Neural cell (in vitro differentiated cells): ENCODE data around the gene VHLL. TPM values are rescaled to one million over a fixed set of nuclear protein-coding genes. Genes with fewer than 3 reads are reported as not detected.

Experiments
- H2AFZ ChIP-seq: fragments of 200-600, 300-800 bp; sonication (generic), shearing (Covaris generic); 2 replicates; pipeline ENCODE4 v1.6.0; 2014; ENCODE audit warnings: low read depth, mild to moderate bottlenecking, antibody characterized with exemption, low read length, moderate library complexity
- H3F3A ChIP-seq: fragments of 200-600 bp; shearing (Covaris generic); 2 replicates; pipeline ENCODE4 v1.6.1; 2016; ENCODE audit warnings: mild to moderate bottlenecking, moderate library complexity, mixed read lengths, antibody characterized with exemption, low read length; ENCODE audit not compliant: insufficient read depth, poor library complexity, severe bottlenecking
- H3K27ac ChIP-seq: fragments of 200-600, 300-800 bp; sonication (generic), shearing (Covaris generic); 2 replicates; pipeline ENCODE4 v1.5.1; 2014; ENCODE audit warnings: mild to moderate bottlenecking, low read length, moderate library complexity
- H3K27me3 ChIP-seq: fragments of 300-800, 200-600 bp; sonication (generic), shearing (Covaris generic); 2 replicates; pipeline ENCODE4 v1.6.0; 2014; ENCODE audit warnings: mild to moderate bottlenecking, low read depth, low read length, moderate library complexity; ENCODE audit not compliant: insufficient read depth
- H3K36me3 ChIP-seq: fragments of 300-800, 200-600 bp; sonication (generic), shearing (Covaris generic); 2 replicates; pipeline ENCODE4 v1.5.1; 2014; ENCODE audit warnings: mild to moderate bottlenecking, antibody characterized with exemption, low read length, moderate library complexity; ENCODE audit not compliant: insufficient read depth
- H3K4me2 ChIP-seq: fragments of 300-800, 200-600 bp; sonication (generic), shearing (Covaris generic); 2 replicates; pipeline ENCODE4 v1.6.0; 2014; ENCODE audit warnings: mild to moderate bottlenecking, low read length
- H3K4me3 ChIP-seq: fragments of 300-800, 200-600 bp; sonication (generic), shearing (Covaris generic); 2 replicates; pipeline ENCODE4 v1.5.1; 2014; ENCODE audit warnings: mild to moderate bottlenecking, low read length, moderate library complexity
- H3K79me2 ChIP-seq: fragments of 200-600 bp; shearing (Covaris generic); replicated peaks from 2 replicates; pipeline ENCODE4 v1.6.0; 2014; ENCODE audit warnings: mild to moderate bottlenecking, low read length, moderate library complexity; ENCODE audit not compliant: insufficient read depth
- H3K9ac ChIP-seq: fragments of 300-800, 200-600 bp; sonication (generic), shearing (Covaris generic); 2 replicates; pipeline ENCODE4 v1.6.1; 2016; ENCODE audit warnings: mild to moderate bottlenecking, low read length, mixed read lengths
- H3K9me2 ChIP-seq: fragments of 200-600 bp; shearing (Covaris generic); 2 replicates; pipeline ENCODE4 v1.6.1; 2016; ENCODE audit warnings: mild to moderate bottlenecking, low read length, mixed read lengths; ENCODE audit not compliant: insufficient read depth
- H3K9me3 ChIP-seq: fragments of 200-600, 300-800 bp; sonication (generic), shearing (Covaris generic); 2 replicates; pipeline ENCODE4 v1.6.1; 2016; ENCODE audit warnings: mild to moderate bottlenecking, mixed run types, low read length, moderate library complexity, mixed read lengths
- H4K20me1 ChIP-seq: fragments of 200-600 bp; shearing (Covaris generic); 2 replicates; pipeline ENCODE4 v1.6.1; 2016; ENCODE audit warnings: mild to moderate bottlenecking, mixed run types; ENCODE audit not compliant: insufficient read depth
- CTCF ChIP-seq: fragments of 450-650 bp; IDR thresholded peaks from 2 replicates; pipeline ENCODE4 v1.5.1; 2014; ENCODE audit warnings: antibody characterized with exemption, mild to moderate bottlenecking, moderate library complexity; ENCODE audit not compliant: poor library complexity, severe bottlenecking
- EP300 ChIP-seq: fragments of 450-650 bp; conservative IDR thresholded peaks from 2 replicates; pipeline ENCODE4 v1.6.1; 2014; ENCODE audit warnings: antibody characterized with exemption, mild to moderate bottlenecking, moderate library complexity; ENCODE audit not compliant: poor library complexity, severe bottlenecking
- EZH2 ChIP-seq: fragments of 200-600, 300-800 bp; shearing (Covaris generic), sonication (generic); IDR thresholded peaks from 2 replicates; pipeline ENCODE4 v1.6.1; 2014; ENCODE audit warnings: antibody characterized with exemption, low read length, borderline replicate concordance, mild to moderate bottlenecking; ENCODE audit not compliant: insufficient read depth, poor library complexity, severe bottlenecking
- MXI1 ChIP-seq: fragments of 450-650 bp; conservative IDR thresholded peaks from 2 replicates; pipeline ENCODE4 v1.6.1; 2014; ENCODE audit warnings: antibody characterized with exemption, mild to moderate bottlenecking; ENCODE audit not compliant: poor library complexity, severe bottlenecking
- POLR2AphosphoS5 ChIP-seq: IDR thresholded peaks from 2 replicates; pipeline ENCODE4 v1.6.1; 2012
- RAD21 ChIP-seq: fragments of 450-650 bp; conservative IDR thresholded peaks from 2 replicates; pipeline ENCODE4 v1.6.1; 2014; ENCODE audit warnings: antibody characterized with exemption, mild to moderate bottlenecking, moderate library complexity
- REST ChIP-seq: IDR thresholded peaks from 2 replicates; pipeline ENCODE4 v1.6.1; 2012; ENCODE audit warnings: borderline replicate concordance
- SMC3 ChIP-seq: fragments of 450-650 bp; conservative IDR thresholded peaks from 2 replicates; pipeline ENCODE4 v1.6.1; 2014; ENCODE audit warnings: antibody characterized with exemption, mild to moderate bottlenecking, moderate library complexity; ENCODE audit not compliant: poor library complexity
- TAF1 ChIP-seq: IDR thresholded peaks from 2 replicates; pipeline ENCODE4 v1.6.1; 2012; ENCODE audit warnings: low read depth
- polyA plus RNA-seq: library from polyadenylated mRNA; depleted of rRNA; stranded (reverse); fragments of >200 nt; gene quantifications from 2 replicates; pipeline ENCODE4 v1.2.3, GENCODE V29; 2014

The VHLL gene
- polyA plus RNA-seq, 1 donor from 2014 or later, result 1.8 TPM

- Histone ChIP-seq H3K9ac (peak overlapping the region; percentile 80), H3K27ac (peak overlapping the region; percentile 56), H3K79me2 (peaks cover 34% of the 10 kb centered on the region), H3K36me3 (no peaks in the 10 kb centered on the region), H3K9me2 (no peaks in the 10 kb centered on the region), H3K27me3 (no peaks in the 10 kb centered on the region), H3K4me3 (peak overlapping the region; percentile 78), H2AFZ (peak overlapping the region; percentile 83), H4K20me1 (no peaks in the 10 kb centered on the region), H3K9me3 (no peaks in the 10 kb centered on the region), H3F3A (no peaks in the 10 kb centered on the region), H3K4me2 (peak overlapping the region; percentile 81)
- TF ChIP-seq SMC3 (no peak), RAD21 (no peak), POLR2AphosphoS5 (no peak), TAF1 (no peak), EP300 (no peak), MXI1 (no peak)
These were observed 15.6 kb downstream of the VHLL start for GRCh38 chr1:156283521-156283920.

GRCh38 chr1:156282479-156283222, 16.5 kb downstream of the VHLL start, which contains the start of gene SMG5:
Gene SMG5 (minus strand): TSS chr1:156282825. CDS start chr1:156282680, 145 bp downstream.
- peaks cover 34% of the 10 kb centered on the region for H3K79me2 ChIP-seq
- H3K9me2 ChIP-seq, result no peaks in the 10 kb centered on the region
- peak within 1 kb of the TSS; percentile 70 for H3K27ac ChIP-seq
- H3K4me3 ChIP-seq, result peak within 1 kb of the TSS; percentile 78
- H3K36me3 ChIP-seq, result no peaks in the 10 kb centered on the region
- no peaks in the 10 kb centered on the region for H3K27me3 ChIP-seq
- H3K4me2 ChIP-seq, result peak within 1 kb of the TSS; percentile 81
- no peaks in the 10 kb centered on the region for H3K9me3 ChIP-seq
- H3K9ac ChIP-seq, result peak within 1 kb of the TSS; percentile 80
- TF ChIP-seq TAF1, result peak; percentile 88
- peak; percentile 62 for TF ChIP-seq EP300
- TF ChIP-seq MXI1, result peak; percentile 90
- TF ChIP-seq CTCF, result peak; percentile 22
- TF ChIP-seq POLR2AphosphoS5, result peak; percentile 95
- no peak for TF ChIP-seq RAD21
- peak; percentile 78 for TF ChIP-seq REST
- no peak for TF ChIP-seq EZH2
- no peaks in the 10 kb centered on the region for H3F3A ChIP-seq
- peak within 1 kb of the TSS; percentile 95 for H2AFZ ChIP-seq
- no peaks in the 10 kb centered on the region for H4K20me1 ChIP-seq
